A172 (cell line): ENCODE results near the gene DIS3L2. TPM values are rescaled to one million over a fixed set of nuclear protein-coding genes. Genes with fewer than 3 reads are reported as not detected.
A peak's percentile ranks its signal among the peaks of the same experiment; 100 is the strongest.
"Not testable (repeated sequence)": the region's sequence is repeated elsewhere in the genome, so short reads cannot be mapped to it uniquely, and the experiment has no call there.

ENCODE experiments used
- DNase-seq: peaks from one replicate; pipeline ENCODE4 v3.0.0-alpha.2; 2015; ENCODE audit warnings: low spot score
- total RNA-seq: library from RNA; depleted of rRNA; stranded (reverse); fragments of >200 nt; shearing (Covaris generic); gene quantifications from 2 replicates; pipeline ENCODE4 v1.2.3, GENCODE V29; 2014

DIS3L2 gene
- total RNA-seq, 1 experiment from 2014 or later = 19.2 TPM

DNA sequence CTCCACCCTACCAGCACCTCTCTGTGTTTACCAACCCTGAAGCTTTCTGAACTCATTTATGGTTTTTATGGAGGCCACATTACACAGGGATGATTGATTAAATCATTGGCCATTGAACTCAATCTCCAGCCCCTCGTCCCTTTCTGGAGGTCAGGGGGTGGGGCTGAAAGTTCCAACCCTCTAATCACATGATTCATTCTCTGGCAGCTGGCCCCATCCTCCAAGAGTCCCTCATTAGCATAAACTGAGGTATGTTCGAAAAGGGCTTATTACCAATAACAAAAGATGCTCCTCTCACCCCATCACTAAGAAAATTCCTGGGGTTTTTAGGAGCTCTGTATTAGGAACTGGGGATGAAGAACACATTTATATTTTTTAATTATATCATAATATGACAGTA lies 92.3 kb downstream of the DIS3L2 start:
- no peak for DNase-seq

DNA sequence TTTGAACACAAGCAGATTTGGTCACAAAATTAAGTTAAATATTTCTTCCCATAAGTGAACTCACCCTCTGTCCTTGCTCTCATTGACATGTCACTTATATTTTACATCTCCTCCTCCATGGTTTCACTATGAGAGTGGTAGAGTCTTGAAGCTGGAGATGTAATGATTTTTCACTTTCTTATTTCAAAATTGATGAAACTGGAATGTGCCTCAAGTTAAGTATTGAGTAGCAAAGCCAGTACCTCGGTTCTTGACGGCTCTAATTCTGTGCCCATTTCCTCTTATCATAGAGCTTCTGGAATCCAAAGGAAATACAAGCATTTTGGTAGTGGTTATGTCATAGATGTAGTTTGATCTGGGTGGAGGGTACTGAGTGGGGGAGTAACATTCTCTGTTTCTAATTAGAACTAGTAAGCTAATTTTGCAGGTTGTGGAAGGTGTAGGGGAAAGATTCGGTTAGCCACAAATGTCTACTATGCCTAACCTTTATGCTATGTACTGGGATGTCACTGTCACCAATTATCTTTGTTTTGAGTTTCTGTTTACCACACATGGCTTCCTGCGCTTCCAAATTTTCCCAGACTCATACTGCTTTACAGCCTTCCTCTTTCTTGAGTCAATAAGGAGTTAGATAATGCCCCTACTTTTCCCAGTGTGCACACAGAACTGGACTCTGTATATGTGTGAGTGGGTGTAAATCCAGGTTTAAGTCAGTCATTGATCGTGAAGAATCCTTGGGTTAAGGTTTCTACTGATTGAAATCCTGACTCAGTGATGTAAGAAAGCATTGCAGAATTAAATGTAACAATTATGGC lies 96.8 kb downstream of the DIS3L2 start:
- no peak for DNase-seq

DNA sequence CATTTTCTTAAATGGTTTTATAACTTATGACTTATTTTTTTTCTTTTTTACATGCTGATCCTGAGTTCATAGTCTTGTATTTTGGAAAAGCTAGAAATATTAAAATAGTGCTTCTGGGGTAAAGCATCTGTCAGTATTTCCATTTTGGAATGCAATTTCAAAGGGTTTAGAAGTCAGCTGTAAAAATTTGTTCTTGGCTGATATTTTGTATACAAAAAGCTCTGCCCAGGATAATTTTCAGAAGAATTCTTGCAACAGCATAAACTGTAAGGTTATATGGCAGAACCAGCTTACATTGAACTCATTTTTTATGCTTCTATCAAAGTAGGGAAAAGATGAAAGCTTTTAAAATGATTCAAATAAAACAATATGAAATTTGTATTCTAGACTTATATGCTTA lies 97.4 kb downstream of the DIS3L2 start:
- DNase-seq = no peak

DNA sequence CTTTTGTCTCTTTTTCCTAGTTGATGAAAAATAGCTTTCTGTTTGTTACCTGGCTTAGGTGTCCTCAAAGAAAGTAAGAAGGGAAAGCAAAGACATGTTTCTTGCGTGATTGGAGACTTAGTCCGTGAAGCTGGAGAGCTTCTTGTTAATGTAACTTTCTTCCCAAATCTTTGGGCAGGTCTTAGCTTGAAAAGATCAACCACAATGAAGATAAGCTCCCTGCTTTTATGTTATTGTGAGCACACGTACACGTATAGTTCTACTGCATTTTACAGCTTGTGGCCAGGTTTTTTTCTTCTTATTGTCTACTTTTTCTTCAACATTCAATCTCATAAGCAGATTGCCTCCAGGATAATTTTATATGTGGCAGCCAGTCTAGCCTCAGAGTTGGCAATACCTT lies 99.8 kb downstream of the DIS3L2 start:
- no peak for DNase-seq

DNA sequence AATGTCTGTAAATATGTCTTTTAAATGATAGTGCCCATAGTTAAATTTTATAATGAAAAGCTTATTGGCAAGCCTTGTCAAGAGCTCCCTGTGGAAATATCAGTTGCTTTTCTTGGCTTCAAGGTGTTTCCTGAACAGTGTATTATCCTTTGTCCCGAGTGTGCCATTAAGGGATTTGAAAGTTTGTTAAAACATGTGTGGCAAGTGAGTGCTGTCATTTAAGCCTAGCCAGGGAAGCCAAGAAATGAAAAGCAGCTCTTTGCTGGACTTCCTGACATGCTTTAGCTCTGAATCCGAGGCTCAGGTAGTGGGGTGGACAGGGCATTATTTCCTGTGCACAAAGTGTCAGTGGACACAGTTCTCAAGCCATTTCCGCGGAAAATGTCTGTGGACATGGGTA lies 111.5 kb downstream of the DIS3L2 start:
- DNase-seq = no peak

DNA sequence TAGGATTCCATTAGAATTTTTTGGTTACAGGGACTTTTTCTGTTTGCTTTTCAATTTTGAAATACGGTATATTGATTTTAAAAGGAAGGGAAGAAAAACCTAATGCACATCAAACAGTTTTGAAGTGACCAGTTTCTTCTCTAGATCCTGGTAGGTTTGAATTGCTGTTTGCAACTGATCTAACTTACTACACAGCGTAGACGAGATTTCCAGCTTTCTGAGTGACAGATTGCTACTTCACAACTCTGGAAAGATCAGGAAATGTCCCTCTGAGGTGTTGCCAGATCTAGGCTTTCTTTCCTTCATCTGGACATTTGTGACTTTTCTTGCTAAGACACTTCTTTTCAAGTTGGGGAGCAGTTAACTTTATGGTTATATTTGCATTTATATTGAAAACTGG lies 112.2 kb downstream of the DIS3L2 start:
- DNase-seq = no peak

DNA sequence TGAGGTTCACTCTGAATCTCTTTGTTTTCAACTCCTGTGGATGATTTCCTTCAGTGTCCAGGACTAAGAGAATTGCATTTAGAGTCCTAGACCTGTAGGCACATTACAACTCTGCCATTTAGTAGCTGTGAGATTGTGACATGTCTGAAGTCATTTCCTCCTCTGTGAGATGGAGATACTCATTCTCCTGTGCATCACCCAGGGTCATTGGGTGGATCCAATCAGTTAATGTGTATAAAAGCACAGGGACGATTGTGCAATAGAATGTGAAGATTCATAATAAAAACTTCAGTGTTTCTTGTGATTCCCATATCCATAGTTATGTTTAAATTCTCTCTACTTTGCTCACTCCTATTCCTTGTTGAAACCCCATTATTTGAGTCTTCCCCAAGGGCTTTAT lies 113.6 kb downstream of the DIS3L2 start:
- DNase-seq = no peak

DNA sequence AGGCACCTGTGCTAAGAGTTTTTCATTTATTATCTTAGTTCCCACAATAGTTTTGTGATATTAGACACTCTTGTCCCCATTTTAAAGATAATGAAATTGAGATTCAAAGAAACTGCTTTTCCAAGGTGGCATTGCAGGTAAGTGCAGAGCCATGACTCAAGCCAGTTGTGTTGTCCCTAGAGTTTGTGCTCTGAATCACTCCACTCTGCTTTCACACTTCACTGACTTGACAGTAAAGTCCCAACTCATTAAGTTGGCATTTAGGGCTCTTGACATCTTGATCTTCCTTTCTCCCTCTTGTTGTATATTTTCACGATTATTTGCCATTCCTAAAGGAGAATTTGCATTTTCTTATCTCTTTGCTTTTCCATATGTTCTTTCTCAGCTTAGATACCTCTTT lies 114.3 kb downstream of the DIS3L2 start:
- no peak for DNase-seq

DNA sequence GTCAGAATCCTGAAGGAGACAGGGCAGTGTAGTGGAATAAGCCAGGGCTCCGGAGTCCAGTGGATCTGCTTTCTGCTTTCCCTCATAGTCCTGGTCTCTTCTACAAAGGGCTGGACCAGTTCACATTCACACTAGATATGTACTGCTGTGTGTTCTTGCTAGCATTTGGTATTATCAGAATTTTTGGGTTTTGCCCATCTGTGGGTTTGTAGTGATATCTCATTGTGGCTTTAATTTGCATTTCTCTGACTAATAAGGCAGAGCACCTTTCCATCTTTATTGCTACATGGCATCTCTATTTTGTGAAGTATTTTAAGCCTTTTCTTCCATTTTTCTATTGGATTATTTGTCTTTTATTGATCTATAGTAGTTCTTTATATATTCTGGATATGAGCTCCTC lies 114.8 kb downstream of the DIS3L2 start:
- DNase-seq = no peak

DNA sequence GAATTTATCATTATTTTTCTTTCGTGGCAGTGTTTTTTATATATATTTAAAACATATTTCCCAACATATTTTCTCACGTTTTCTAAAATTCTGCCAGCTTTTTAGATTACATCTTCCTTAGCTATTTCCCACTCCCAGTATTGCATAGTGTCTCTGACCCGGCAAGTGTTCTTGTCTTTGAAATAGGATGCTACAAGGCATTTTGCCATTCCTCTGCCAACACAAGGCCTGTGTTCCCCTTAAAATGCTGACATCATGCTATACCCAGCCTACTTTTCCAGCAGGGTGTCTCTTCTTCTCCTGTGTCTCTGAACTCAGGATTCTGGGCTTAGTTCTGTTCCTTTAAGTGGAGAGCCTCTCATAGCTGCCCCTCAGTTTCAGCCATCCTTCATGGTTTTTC lies 115.2 kb downstream of the DIS3L2 start:
- no peak for DNase-seq

DNA sequence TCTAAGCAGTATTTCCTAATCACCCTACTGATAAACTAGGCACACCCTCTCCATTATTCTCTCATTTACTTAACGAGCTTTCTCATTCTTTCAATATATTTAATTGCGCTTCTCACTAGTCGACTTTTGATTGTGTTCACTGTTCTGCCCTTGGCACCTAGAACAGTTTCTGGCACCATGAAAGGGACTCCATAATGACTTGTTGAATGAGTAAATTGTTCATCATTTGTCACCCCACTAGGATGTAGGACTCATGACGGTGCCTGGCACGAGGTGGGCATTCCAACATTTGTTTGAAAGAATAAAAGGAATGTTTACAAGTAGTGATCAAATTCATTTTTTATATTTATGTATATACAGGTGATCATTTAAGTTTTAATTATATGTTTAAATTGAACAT lies 123.7 kb downstream of the DIS3L2 start:
- DNase-seq = no peak

DNA sequence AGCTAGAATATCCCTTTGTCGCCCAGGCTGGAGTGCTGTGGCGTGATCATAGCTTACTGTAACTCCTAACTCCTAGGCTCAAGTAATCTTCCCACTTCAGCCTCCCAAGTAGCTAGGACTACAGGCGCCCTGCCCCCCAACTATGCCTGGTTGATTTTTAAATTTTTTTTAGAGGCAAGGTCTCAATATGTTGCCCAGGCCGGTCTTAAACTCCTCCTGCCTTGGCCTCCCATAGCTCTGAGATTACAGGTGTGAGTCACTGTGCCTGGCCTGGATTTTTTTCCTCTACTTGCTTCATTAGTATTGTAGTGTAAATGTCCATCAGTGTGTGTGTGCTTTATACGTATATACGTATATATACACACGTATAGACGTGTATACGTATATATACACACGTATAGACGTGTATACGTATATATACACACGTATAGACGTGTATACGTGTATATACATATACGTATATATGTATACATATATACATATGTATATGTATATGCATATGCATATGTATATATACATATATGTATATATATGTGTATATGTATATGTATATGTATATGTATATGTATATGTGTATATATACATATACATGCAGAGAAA lies 124.4 kb downstream of the DIS3L2 start:
- no peak for DNase-seq

DNA sequence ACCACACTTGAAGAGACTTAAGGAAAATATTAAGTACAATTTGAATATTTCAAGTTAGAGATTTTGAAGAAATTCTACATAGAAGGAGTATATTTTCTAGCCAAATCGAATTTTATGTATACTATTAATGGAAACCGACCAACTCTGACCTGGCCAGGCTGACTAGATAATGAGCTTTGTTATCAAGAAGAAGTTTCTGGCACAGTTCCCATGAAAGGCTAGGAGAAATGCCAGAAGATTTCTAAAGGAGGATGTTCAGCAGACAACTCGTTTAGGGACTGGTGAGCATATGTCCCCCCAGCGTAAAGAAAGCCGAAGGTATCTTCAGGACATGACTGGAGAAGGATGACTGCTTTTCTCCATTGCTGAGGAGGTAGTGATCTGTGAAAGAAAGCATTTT lies 127.3 kb downstream of the DIS3L2 start:
- no peak for DNase-seq

DNA sequence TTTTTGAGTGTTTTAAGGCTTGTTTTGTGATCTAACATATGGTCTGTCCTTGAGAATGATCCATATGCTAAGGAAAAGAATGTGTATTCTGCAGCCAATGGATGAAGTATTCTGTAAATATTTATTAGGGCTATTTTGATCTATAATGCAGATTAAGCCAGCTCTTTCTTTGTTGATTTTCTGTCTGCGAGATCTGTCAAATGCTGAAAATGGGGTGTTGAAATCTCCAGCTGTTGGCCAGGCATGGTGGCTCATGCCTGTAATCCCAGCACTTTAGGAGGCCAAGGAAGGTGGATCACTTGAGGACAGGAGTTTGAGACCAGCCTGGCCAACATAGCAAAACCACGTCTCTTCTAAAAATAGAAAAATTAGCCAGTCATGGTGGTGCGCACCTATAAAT lies 132.7 kb downstream of the DIS3L2 start:
- DNase-seq = no peak

DNA sequence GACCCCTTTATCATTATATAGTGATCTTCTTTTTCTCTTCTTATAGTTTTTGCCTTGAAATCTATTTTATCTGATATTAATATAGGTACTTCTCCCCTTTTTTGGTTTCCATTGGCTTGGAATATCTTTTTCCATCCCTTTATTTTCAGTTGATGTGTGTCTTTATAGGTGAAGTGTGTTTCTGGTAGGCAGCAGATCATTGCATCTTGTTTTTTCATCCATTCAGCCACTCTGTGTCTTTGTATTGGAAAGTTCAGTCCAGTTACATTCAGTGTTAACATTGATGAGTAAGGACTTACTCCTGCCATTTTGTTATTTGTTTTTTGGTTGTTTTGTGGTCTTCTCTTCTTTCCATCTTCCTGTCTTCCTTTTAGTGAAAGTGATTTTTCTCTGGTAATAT lies 133.4 kb downstream of the DIS3L2 start:
- DNase-seq = no peak

DNA sequence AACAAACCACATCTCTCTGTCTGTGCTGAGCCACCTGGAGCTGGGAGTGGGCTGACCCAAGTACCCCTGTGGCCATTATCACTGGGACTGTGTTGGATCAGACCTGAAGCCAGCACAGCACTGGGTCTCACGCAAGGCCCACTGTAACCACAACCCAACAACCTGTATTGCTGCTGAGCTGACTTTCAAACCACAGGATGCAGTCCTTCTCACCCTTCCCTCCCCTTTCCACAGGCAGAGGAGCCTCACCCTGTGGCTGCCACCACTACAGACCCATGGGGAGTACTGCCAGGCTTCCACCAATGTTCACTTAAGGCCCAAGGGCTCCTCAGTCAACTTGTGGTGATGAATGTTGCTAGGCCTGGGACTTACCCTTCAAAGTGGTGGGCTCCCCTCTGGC lies 135.7 kb downstream of the DIS3L2 start:
- DNase-seq = no peak

DNA sequence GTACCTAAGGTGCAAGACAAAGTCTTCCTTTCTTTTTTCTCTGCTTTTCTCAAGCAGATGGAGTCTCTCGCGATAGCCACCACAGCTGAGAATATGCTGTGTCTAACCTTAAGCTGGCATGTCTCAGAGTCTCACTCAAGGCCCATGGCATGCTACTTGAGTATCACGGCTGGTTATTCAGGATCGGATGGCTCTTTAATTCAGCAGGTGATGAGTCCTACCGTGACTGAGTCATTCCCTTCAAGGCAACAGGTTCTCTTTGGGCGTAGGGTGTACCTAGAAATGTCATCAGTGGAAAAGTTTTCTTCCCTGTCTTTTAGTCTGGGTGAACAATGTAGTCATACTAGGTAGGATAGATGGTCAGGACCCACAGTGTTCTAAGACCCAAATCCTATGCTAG lies 136.2 kb downstream of the DIS3L2 start:
- no peak for DNase-seq

DNA sequence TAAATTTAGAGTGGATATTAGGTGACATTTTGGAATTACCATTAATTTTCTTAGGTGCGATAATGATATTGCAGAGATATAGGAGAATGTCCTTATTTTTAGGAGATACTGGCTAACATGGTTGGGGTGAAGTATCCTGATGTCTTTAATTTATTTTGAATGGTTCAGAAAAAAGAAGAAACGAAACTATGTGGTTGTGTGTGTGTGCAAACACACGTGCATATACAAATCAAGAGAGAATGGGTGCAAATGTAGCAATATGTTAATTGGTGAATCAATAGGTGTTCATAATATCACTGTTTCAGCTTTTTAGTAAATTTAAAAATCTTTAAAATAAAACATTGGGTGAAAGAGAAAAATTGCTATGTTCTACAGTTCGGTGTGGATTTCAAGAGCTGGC lies 140.9 kb downstream of the DIS3L2 start:
- no peak for DNase-seq

DNA sequence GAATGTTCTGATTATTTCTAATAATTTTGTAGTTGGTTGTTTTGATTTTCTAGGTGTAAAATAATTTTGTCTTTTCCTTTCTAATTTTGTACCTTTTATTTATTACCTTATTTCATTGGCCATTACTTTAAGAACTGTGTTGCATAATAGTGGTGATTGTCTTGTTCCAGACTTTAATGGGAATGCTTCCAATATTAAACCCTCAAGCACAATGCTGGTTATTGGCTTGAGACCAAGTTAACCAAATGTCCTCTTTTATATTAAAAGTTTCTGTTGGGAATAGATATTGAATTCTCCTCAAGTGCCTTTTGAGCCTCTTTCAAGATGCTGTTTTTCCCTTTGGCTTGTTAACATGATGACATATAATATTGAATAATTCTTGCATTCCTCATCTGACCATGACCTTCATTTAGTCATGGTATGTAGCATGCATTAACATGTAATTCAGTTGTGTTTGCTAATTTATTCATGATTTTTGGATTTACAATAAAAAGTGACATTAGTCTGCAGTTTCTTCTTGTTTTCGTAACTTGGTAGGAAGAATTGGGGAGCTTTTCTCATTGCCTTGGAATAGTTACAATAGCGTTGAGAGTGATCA lies 141.7 kb downstream of the DIS3L2 start:
- DNase-seq = no peak

DNA sequence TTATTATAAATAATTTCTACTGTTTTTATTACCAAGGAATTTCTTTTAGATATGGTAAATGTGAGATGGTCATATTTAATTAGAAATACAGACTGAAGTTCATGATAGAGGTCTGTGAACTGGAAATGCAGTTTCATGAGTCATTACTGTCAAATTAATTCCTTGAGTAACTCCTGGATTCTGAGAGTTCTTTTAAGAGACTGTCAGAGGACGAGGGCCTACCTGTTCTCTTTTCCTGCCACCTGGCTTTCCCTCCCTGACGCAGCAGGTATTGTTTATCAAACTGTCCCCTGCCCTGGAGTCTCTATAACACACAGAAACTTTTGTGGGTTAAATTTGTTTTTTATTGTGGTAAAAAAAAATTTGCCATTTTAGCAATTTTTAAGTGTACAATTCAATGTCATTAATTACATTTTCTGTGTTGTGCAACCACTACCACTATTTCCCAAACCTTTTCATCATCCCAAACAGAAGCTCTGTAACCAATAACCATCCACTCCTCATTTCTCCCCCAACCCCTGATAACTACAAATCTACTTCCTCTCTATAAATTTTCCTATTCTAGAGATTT lies 142.6 kb downstream of the DIS3L2 start:
- DNase-seq = no peak

DNA sequence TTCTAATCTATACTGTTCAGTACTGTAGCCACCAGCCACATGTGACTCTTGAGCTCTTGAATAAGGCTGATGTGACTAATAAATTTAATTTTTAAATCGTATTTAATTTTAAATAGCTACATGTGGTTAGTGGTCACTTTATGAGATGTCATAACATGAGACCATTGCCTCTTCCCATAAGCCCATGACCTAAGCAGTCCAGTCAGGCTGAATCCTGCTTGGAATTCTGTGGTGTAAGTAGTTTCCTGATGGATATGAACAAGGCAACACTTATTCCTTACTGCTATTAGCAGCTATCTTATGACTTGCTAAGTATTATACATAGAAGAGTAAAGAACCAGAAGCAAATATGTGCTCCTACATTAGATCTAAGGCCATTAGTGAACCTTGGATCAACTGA lies 150.0 kb downstream of the DIS3L2 start:
- no peak for DNase-seq

DNA sequence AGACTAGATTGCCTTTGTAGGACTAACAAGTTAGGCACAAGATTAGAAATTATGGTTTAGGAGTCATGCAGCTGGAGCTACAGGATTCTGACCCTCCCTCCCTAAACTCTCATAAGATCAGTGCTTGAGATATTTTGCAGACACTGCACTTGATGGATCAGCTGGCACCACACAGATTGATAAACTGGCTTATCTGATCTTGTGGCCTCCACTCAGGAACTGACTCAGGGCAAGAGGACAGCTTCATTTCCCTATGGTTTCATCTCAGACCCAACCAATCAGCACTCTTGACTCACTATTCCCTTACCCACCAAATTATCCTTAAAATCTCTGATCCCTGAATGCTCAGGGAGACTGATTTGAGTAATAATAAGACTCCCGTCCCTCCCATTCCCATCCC lies 152.3 kb downstream of the DIS3L2 start:
- peak; percentile 57 for DNase-seq

DNA sequence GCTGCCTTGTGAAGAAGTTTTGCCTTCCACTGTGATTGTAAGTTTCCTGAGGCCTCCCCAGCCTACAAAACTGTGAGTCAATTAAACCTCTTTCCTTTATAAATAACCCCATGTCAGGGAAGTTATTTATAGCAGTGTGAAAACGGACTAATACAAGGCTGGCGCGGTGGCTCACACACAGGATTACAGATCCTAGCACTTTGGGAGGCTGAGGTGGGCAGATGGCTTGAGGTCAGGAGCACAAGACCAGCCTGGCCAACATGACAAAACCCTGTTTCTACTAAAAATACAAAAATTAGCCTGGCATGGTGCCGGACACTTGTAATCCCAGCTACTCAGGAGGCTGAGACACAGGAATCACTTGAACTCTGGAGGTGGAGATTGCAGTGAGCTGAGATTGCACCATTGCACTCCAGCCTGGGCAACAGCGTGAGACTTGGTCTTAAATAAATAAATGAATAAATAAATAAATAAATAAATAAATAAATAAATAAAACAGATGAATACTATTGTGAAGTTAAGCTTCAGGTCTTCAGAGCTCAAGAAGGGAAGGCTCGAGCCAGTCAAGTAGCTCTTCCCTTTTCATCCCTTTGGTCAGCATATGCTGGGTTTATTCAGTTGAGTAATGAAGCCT lies 154.3 kb downstream of the DIS3L2 start:
- DNase-seq = not testable (repeated sequence)
